ENCODE data around the gene GREM2.

DNA sequence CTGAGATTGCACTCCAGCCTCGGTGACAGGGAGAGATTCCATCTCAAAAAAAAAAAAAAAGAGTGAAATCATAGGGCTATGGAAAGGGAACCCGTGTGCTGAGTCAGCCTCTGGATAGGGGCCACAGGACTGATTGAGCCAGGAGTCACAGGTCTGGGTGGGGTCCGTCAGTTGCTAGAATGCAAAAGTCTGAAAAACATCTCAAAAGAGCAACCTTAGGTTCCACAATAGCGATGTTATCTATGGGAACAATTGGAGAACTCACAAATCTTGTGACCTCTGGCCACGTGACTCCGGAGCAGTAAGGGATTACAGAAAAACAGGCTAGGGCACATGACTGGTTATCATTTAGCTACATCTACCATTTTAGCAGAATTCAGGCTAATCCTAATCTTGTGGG lies 32.8 kb upstream of the GREM2 start:
- no peak for TF ChIP-seq POLR2AphosphoS5 (IDR thresholded peaks at IDR 0.05)
- TF ChIP-seq, protein P1, sequence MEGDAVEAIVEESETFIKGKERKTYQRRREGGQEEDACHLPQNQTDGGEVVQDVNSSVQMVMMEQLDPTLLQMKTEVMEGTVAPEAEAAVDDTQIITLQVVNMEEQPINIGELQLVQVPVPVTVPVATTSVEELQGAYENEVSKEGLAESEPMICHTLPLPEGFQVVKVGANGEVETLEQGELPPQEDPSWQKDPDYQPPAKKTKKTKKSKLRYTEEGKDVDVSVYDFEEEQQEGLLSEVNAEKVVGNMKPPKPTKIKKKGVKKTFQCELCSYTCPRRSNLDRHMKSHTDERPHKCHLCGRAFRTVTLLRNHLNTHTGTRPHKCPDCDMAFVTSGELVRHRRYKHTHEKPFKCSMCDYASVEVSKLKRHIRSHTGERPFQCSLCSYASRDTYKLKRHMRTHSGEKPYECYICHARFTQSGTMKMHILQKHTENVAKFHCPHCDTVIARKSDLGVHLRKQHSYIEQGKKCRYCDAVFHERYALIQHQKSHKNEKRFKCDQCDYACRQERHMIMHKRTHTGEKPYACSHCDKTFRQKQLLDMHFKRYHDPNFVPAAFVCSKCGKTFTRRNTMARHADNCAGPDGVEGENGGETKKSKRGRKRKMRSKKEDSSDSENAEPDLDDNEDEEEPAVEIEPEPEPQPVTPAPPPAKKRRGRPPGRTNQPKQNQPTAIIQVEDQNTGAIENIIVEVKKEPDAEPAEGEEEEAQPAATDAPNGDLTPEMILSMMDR (IDR thresholded peaks at IDR 0.05), result no peak

Data from gastroesophageal sphincter (tissue), 3 donors.